Measurements from ENCODE around the gene ITGA2B. TPM values are rescaled to one million over a fixed set of nuclear protein-coding genes. Genes with fewer than 3 reads are reported as not detected.

ITGA2B gene
- total and polyA plus RNA-seq, 4 donors, result 0.22 to 23.8 (median 0.31) TPM

- 12% methylated on average over 5 of the region's 5 CpGs for WGBS
Measured at GRCh38 chr17:44376124-44376523, 13.3 kb downstream of the ITGA2B start.

GRCh38 chr17:44375196-44376017, 14.0 kb downstream of the ITGA2B start:
- no peaks in the 10 kb centered on the region for H3K36me3 ChIP-seq (ENCODE audit: control insufficient read depth in 4 of 4, insufficient read depth in 3 of 4, low read depth in 1 of 4, low read length in 3 of 4)
- no peak overlapping the region for H3K9ac ChIP-seq (ENCODE audit: low read depth in 1 of 2, low read length in 2 of 2)
- H3K27me3 ChIP-seq (ENCODE audit: control insufficient read depth in 4 of 4, insufficient read depth in 4 of 4, low read length in 3 of 4), result no peaks in the 10 kb centered on the region
- TF ChIP-seq ZBTB33 (IDR thresholded peaks at IDR 0.05), result no peak
- no peak for TF ChIP-seq RXRA (IDR thresholded peaks at IDR 0.05)
- TF ChIP-seq HNF4G (IDR thresholded peaks at IDR 0.05), result no peak
- TF ChIP-seq SP1 (IDR thresholded peaks at IDR 0.05), result no peak
- TF ChIP-seq, protein P1, sequence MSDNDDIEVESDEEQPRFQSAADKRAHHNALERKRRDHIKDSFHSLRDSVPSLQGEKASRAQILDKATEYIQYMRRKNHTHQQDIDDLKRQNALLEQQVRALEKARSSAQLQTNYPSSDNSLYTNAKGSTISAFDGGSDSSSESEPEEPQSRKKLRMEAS (IDR thresholded peaks at IDR 0.05), result no peak
- no peak for TF ChIP-seq YY1 (IDR thresholded peaks at IDR 0.05)
- TF ChIP-seq, protein P2, sequence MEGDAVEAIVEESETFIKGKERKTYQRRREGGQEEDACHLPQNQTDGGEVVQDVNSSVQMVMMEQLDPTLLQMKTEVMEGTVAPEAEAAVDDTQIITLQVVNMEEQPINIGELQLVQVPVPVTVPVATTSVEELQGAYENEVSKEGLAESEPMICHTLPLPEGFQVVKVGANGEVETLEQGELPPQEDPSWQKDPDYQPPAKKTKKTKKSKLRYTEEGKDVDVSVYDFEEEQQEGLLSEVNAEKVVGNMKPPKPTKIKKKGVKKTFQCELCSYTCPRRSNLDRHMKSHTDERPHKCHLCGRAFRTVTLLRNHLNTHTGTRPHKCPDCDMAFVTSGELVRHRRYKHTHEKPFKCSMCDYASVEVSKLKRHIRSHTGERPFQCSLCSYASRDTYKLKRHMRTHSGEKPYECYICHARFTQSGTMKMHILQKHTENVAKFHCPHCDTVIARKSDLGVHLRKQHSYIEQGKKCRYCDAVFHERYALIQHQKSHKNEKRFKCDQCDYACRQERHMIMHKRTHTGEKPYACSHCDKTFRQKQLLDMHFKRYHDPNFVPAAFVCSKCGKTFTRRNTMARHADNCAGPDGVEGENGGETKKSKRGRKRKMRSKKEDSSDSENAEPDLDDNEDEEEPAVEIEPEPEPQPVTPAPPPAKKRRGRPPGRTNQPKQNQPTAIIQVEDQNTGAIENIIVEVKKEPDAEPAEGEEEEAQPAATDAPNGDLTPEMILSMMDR (IDR thresholded peaks at IDR 0.05; ENCODE audit: low read depth, low read length, missing input control), result no peak
- no peak for TF ChIP-seq EGR1 (IDR thresholded peaks at IDR 0.05; ENCODE audit: low read depth in 2 of 2)
- TF ChIP-seq NR2F2 (IDR thresholded peaks at IDR 0.05), result no peak
- no peak for TF ChIP-seq GABPA (IDR thresholded peaks at IDR 0.05 in 1 of 2, conservative IDR thresholded peaks at IDR 0.05 in 1 of 2)
- no peak for TF ChIP-seq HNF4A (conservative IDR thresholded peaks at IDR 0.05)
- no peak for TF ChIP-seq TAF1 (conservative IDR thresholded peaks at IDR 0.05)
- no peak for TF ChIP-seq FOXA1 (IDR thresholded peaks at IDR 0.05)
- no peak for TF ChIP-seq ATF3 (IDR thresholded peaks at IDR 0.05)
- no peak for TF ChIP-seq FOXA2 (IDR thresholded peaks at IDR 0.05)
- no peaks in the 10 kb centered on the region for H3K9me3 ChIP-seq (ENCODE audit: control insufficient read depth in 4 of 4, low read length in 3 of 4)
- no peaks in the 10 kb centered on the region for H3K4me1 ChIP-seq (ENCODE audit: control insufficient read depth in 4 of 4, insufficient read depth in 4 of 4, low read length in 3 of 4)
- H3K4me3 ChIP-seq (ENCODE audit: low read depth in 1 of 3, low read length in 3 of 3), result no peak overlapping the region
- no peak overlapping the region for H3K27ac ChIP-seq (ENCODE audit: low read depth in 1 of 2, low read length in 2 of 2)
- WGBS, result 35% methylated on average over 22 of the region's 22 CpGs
- no peak for DNase-seq (ENCODE audit: low spot score)

More at GRCh38 chr17:44376124-44376523, 13.3 kb downstream of the ITGA2B start:
- Histone ChIP-seq H3K4me3 (ENCODE audit: low read depth in 1 of 3, low read length in 3 of 3) (no peak overlapping the region), H3K36me3 (ENCODE audit: control insufficient read depth in 4 of 4, insufficient read depth in 3 of 4, low read depth in 1 of 4, low read length in 3 of 4) (no peaks in the 10 kb centered on the region), H3K9me3 (ENCODE audit: control insufficient read depth in 4 of 4, low read length in 3 of 4) (no peaks in the 10 kb centered on the region), H3K27me3 (ENCODE audit: control insufficient read depth in 4 of 4, insufficient read depth in 4 of 4, low read length in 3 of 4) (no peaks in the 10 kb centered on the region), H3K27ac (ENCODE audit: low read depth in 1 of 2, low read length in 2 of 2) (no peak overlapping the region), H3K4me1 (ENCODE audit: control insufficient read depth in 4 of 4, insufficient read depth in 4 of 4, low read length in 3 of 4) (no peaks in the 10 kb centered on the region), H3K9ac (ENCODE audit: low read depth in 1 of 2, low read length in 2 of 2) (no peak overlapping the region)
- no peak for DNase-seq (ENCODE audit: low spot score)
- TF ChIP-seq REST (IDR thresholded peaks at IDR 0.05) (no peak), NR2F2 (IDR thresholded peaks at IDR 0.05) (peak; percentile 74), SP1 (IDR thresholded peaks at IDR 0.05) (no peak), EGR1 (IDR thresholded peaks at IDR 0.05; ENCODE audit: low read depth in 2 of 2) (no peak)
